GM18868 (cell line): ENCODE measurements around the gene BAIAP2L2.
"Not testable (repeated sequence)": the region's sequence is repeated elsewhere in the genome, so short reads cannot be mapped to it uniquely, and the experiment has no call there.

Source experiments
- ATAC-seq: cut with Tn5 transposase; IDR thresholded peaks from one replicate; pipeline ENCODE4 v1.9.1; 2021; ENCODE audit warnings: mild to moderate bottlenecking, moderate library complexity; ENCODE audit not compliant: unreplicated experiment

Gene BAIAP2L2

GRCh38 chr22:38110008-38110862, at the start of gene BAIAP2L2:
Gene BAIAP2L2, minus strand, starts transcription at chr22:38110684. Its CDS starts 159 bp downstream, at chr22:38110525.
- no peak for ATAC-seq

- ATAC-seq, result no peak
These were observed 45.2 kb upstream of the BAIAP2L2 start for GRCh38 chr22:38155703-38156102.

- not testable (repeated sequence) for ATAC-seq
These were observed 44.1 kb upstream of the BAIAP2L2 start for GRCh38 chr22:38154563-38154915.

GRCh38 chr22:38153821-38154562, 43.5 kb upstream of the BAIAP2L2 start:
- ATAC-seq, result no peak

- ATAC-seq, result no peak
These were observed 40.6 kb upstream of the BAIAP2L2 start for GRCh38 chr22:38151126-38151500.

- no peak for ATAC-seq
These were observed 37.8 kb upstream of the BAIAP2L2 start for GRCh38 chr22:38148245-38148644.

GRCh38 chr22:38146166-38146565, 35.7 kb upstream of the BAIAP2L2 start:
- ATAC-seq, result not testable (repeated sequence)

GRCh38 chr22:38144025-38144405, 33.5 kb upstream of the BAIAP2L2 start:
- no peak for ATAC-seq

- ATAC-seq, result no peak
These were observed 32.1 kb upstream of the BAIAP2L2 start for GRCh38 chr22:38142606-38143005.

- ATAC-seq, result no peak
These were observed 30.9 kb upstream of the BAIAP2L2 start for GRCh38 chr22:38141217-38141973.

- no peak for ATAC-seq
These were observed 29.4 kb upstream of the BAIAP2L2 start for GRCh38 chr22:38139901-38140300.

- ATAC-seq, result no peak
These were observed 28.5 kb upstream of the BAIAP2L2 start for GRCh38 chr22:38138961-38139360.

GRCh38 chr22:38137876-38138687, 27.6 kb upstream of the BAIAP2L2 start:
- no peak for ATAC-seq

- no peak for ATAC-seq
These were observed 26.1 kb upstream of the BAIAP2L2 start for GRCh38 chr22:38136607-38137006.

GRCh38 chr22:38135133-38135706, 24.7 kb upstream of the BAIAP2L2 start:
- ATAC-seq, result no peak

GRCh38 chr22:38133331-38133730, 22.8 kb upstream of the BAIAP2L2 start:
- ATAC-seq, result no peak

GRCh38 chr22:38132794-38133193, 22.3 kb upstream of the BAIAP2L2 start:
- no peak for ATAC-seq

GRCh38 chr22:38132136-38132535, 21.7 kb upstream of the BAIAP2L2 start:
- no peak for ATAC-seq

- ATAC-seq, result no peak
These were observed 20.9 kb upstream of the BAIAP2L2 start for GRCh38 chr22:38131399-38131798.

GRCh38 chr22:38129856-38130255, 19.4 kb upstream of the BAIAP2L2 start:
- ATAC-seq, result no peak
